Smooth muscle cell of the pulmonary artery (primary cell): ENCODE measurements around the gene MMP21. TPM values are rescaled to one million over a fixed set of nuclear protein-coding genes. Genes with fewer than 3 reads are reported as not detected.

Experiments used
- total RNA-seq: library from RNA; depleted of rRNA; stranded (reverse); fragments of >200 nt; gene quantifications from 2 replicates; pipeline ENCODE4 v1.2.3, GENCODE V29; 2014

The MMP21 gene
- 0.13 TPM in 1 of 2 replicates, not detected in the other for total RNA-seq

GRCh38 chr10:125775491-125776106 lies at the start of gene MMP21:
TSS of gene MMP21 (minus strand) at chr10:125775821. CDS start at chr10:125775821, 0 bp downstream.

GRCh38 chr10:125822878-125823662 lies 47.4 kb upstream of the MMP21 start, which contains the start of the genes BCCIP and UROS:
TSS of gene BCCIP (plus strand) at chr10:125823546. CDS start at chr10:125823558, 12 bp downstream.
TSS of gene UROS (minus strand) at chr10:125823258. CDS start at chr10:125816499, 6,759 bp downstream.

GRCh38 chr10:125719173-125720001 lies 56.2 kb downstream of the MMP21 start, which contains the start of gene EDRF1:
TSS of gene EDRF1 (plus strand) at chr10:125719709. CDS start at chr10:125719808, 99 bp downstream.

Other genes starting within 250 kb of the MMP21 start
- gene TEX36, start 92.7 kb downstream of the MMP21 start, total RNA-seq: not detected in 2 replicates
- gene EDRF1, start 56.1 kb downstream of the MMP21 start, total RNA-seq: 21.2 and 23.0 TPM in 2 replicates
- gene UROS, start 47.4 kb upstream of the MMP21 start, total RNA-seq: 41.0 and 48.7 TPM in 2 replicates
- gene BCCIP, start 47.7 kb upstream of the MMP21 start, total RNA-seq: 22.3 and 25.2 TPM in 2 replicates
- 42.3 and 45.9 TPM in 2 replicates for gene DHX32, start 105.5 kb upstream of the MMP21 start, total RNA-seq
- gene FANK1, start 120.7 kb upstream of the MMP21 start, total RNA-seq: 6.6 and 12.4 TPM in 2 replicates